ENCODE data around the gene NBDY. TPM values are rescaled to one million over a fixed set of nuclear protein-coding genes. Genes with fewer than 3 reads are reported as not detected.
"Not testable (repeated sequence)": the region's sequence is repeated elsewhere in the genome, so short reads cannot be mapped to it uniquely, and the experiment has no call there.

Gene NBDY
- total RNA-seq, 1 donor from 2014 or later: 53.6 TPM

GRCh38 chrX:56772675-56773521 is 43.9 kb downstream of the NBDY start:
- H3K27ac Mint-ChIP-seq (ENCODE audit: unreplicated experiment): not testable (repeated sequence)

DNA sequence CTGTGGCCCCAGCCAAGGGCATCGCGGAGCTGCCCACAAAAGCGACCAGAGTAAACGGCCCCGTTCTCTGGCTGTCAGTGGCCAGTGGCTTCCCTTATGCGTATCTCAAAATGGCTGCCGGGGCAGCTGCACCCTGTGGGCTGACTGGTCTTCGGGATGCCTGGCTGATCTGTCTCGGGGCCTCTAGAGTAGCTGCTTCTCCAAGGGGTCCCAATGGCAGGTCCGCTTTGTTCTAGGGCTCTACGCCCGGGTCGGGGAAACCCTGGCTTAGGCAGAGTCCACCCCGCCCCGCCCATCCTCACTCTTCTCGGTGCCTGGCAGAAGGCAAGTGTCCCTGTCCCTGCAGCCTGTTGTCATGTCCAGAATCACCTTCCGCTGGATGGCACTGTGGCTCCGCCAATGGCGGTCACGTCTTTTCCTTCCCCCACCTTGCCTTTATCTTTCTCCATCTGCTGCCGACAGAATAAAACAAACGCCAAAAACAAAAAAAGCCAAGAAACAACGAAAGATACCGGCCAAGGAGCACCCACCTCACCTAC is 44.5 kb downstream of the NBDY start:
- DNase-seq; H3K9me3 Mint-ChIP-seq (ENCODE audit: unreplicated experiment); H3K4me1 Mint-ChIP-seq (ENCODE audit: low read depth, unreplicated experiment); H3K27ac Mint-ChIP-seq (ENCODE audit: unreplicated experiment); H3K27me3 Mint-ChIP-seq (ENCODE audit: unreplicated experiment); H3K4me3 Mint-ChIP-seq (ENCODE audit: unreplicated experiment); H3K36me3 Mint-ChIP-seq (ENCODE audit: unreplicated experiment): not testable (repeated sequence)

More at GRCh38 chrX:56772675-56773521, 43.9 kb downstream of the NBDY start:
- not testable (repeated sequence) for H3K9me3 Mint-ChIP-seq (ENCODE audit: unreplicated experiment); H3K4me1 Mint-ChIP-seq (ENCODE audit: low read depth, unreplicated experiment); H3K4me3 Mint-ChIP-seq (ENCODE audit: unreplicated experiment); H3K27me3 Mint-ChIP-seq (ENCODE audit: unreplicated experiment); DNase-seq; H3K36me3 Mint-ChIP-seq (ENCODE audit: unreplicated experiment)

- not testable (repeated sequence) for H3K36me3 Mint-ChIP-seq (ENCODE audit: unreplicated experiment); H3K27me3 Mint-ChIP-seq (ENCODE audit: unreplicated experiment); H3K27ac Mint-ChIP-seq (ENCODE audit: unreplicated experiment); H3K4me3 Mint-ChIP-seq (ENCODE audit: unreplicated experiment); H3K4me1 Mint-ChIP-seq (ENCODE audit: low read depth, unreplicated experiment); H3K9me3 Mint-ChIP-seq (ENCODE audit: unreplicated experiment); DNase-seq
Measured at GRCh38 chrX:56778099-56778923, 49.3 kb downstream of the NBDY start.

GRCh38 chrX:56778924-56779468 is 50.0 kb downstream of the NBDY start:
- DNase-seq; H3K36me3 Mint-ChIP-seq (ENCODE audit: unreplicated experiment); H3K4me3 Mint-ChIP-seq (ENCODE audit: unreplicated experiment); H3K27ac Mint-ChIP-seq (ENCODE audit: unreplicated experiment); H3K27me3 Mint-ChIP-seq (ENCODE audit: unreplicated experiment); H3K4me1 Mint-ChIP-seq (ENCODE audit: low read depth, unreplicated experiment); H3K9me3 Mint-ChIP-seq (ENCODE audit: unreplicated experiment): not testable (repeated sequence)

DNA sequence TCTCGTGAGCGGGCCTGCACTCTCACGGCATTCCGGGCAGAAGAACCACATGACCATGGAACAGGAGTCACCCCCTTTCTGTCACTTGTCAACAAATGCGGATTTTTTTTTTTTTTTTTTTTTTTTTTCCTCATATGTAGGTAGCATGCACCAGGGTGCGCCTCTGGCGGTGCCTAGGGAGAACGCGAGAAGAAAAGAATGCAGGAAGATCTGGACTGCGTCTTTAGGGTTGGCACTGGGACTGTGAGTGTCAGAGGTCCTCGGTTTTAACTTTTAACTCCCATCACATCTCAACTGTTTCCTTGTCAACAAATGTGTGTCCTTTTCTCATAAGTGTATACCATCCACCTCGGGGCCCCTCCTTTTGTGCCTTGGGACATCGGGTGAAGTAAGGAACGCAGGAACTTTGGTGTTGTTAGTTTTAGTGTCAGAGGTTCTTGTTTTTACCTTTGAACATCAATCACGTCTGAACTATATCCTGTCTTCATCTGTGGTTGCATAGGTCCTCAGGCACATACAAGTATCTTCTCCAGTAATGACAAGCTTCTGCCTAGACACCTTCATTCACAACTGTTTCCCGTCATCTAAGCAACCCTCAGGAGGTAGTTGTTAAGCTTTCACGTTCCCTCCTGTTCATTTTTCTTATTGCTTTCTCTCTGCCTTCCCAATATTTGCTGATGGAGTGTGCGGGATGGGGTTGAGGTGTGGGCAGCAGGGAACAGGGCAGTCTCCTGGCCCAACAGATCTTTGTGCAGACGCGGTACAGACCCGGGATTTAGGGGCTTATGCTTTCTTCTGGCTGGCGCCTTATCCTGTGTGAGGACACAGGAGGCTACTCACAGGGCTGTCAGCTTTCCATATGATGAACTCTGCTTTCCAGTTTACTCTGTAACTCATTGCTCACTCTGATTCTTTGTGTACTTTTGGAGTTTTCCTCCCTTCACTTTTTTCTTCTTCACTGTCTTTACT is 51.9 kb downstream of the NBDY start:
- not testable (repeated sequence) for H3K36me3 Mint-ChIP-seq (ENCODE audit: unreplicated experiment); H3K27me3 Mint-ChIP-seq (ENCODE audit: unreplicated experiment); H3K4me3 Mint-ChIP-seq (ENCODE audit: unreplicated experiment); DNase-seq; H3K4me1 Mint-ChIP-seq (ENCODE audit: low read depth, unreplicated experiment); H3K9me3 Mint-ChIP-seq (ENCODE audit: unreplicated experiment); H3K27ac Mint-ChIP-seq (ENCODE audit: unreplicated experiment)

- Mint-ChIP-seq H3K27ac (ENCODE audit: unreplicated experiment) (no peak overlapping the region), H3K27me3 (ENCODE audit: unreplicated experiment) (peaks cover 3% of the 10 kb centered on the region), H3K4me3 (ENCODE audit: unreplicated experiment) (no peak overlapping the region), H3K4me1 (ENCODE audit: low read depth, unreplicated experiment) (no peaks in the 10 kb centered on the region), H3K36me3 (ENCODE audit: unreplicated experiment) (peaks cover 4% of the 10 kb centered on the region), H3K9me3 (ENCODE audit: unreplicated experiment) (peaks cover 1% of the 10 kb centered on the region)
- TF ChIP-seq CTCF (IDR thresholded peaks at IDR 0.05; ENCODE audit: partially characterized antibody, unreplicated experiment): no peak
- DNase-seq: no peak
Measured at GRCh38 chrX:56782352-56782751, 53.3 kb downstream of the NBDY start.

Data from glutamatergic neuron (in vitro differentiated cells).